ENCODE results near the gene CRNKL1. TPM values are rescaled to one million over a fixed set of nuclear protein-coding genes. Genes with fewer than 3 reads are reported as not detected.

The CRNKL1 gene
- total RNA-seq, 1 donor from 2014 or later: 31.5 TPM

GRCh38 chr20:19995220-19995863 is 56.9 kb downstream of the CRNKL1 start:
- Mint-ChIP-seq H3K4me3 (ENCODE audit: low read depth) (no peak overlapping the region), H3K4me1 (ENCODE audit: low read depth) (peaks cover 20% of the 10 kb centered on the region), H3K27ac (no peak overlapping the region), H3K36me3 (ENCODE audit: insufficient read depth) (peaks cover 3% of the 10 kb centered on the region), H3K27me3 (no peaks in the 10 kb centered on the region), H3K9me3 (ENCODE audit: low read depth) (no peaks in the 10 kb centered on the region)
- TF ChIP-seq, protein P1, sequence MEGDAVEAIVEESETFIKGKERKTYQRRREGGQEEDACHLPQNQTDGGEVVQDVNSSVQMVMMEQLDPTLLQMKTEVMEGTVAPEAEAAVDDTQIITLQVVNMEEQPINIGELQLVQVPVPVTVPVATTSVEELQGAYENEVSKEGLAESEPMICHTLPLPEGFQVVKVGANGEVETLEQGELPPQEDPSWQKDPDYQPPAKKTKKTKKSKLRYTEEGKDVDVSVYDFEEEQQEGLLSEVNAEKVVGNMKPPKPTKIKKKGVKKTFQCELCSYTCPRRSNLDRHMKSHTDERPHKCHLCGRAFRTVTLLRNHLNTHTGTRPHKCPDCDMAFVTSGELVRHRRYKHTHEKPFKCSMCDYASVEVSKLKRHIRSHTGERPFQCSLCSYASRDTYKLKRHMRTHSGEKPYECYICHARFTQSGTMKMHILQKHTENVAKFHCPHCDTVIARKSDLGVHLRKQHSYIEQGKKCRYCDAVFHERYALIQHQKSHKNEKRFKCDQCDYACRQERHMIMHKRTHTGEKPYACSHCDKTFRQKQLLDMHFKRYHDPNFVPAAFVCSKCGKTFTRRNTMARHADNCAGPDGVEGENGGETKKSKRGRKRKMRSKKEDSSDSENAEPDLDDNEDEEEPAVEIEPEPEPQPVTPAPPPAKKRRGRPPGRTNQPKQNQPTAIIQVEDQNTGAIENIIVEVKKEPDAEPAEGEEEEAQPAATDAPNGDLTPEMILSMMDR (IDR thresholded peaks at IDR 0.05; ENCODE audit: unreplicated experiment): peak; percentile 89
- DNase-seq (ENCODE audit: low spot score, unreplicated experiment): no peak

- TF ChIP-seq, protein P1 (IDR thresholded peaks at IDR 0.05; ENCODE audit: unreplicated experiment): no peak
- no peak overlapping the region for H3K27ac Mint-ChIP-seq
- no peaks in the 10 kb centered on the region for H3K27me3 Mint-ChIP-seq
- peaks cover 3% of the 10 kb centered on the region for H3K36me3 Mint-ChIP-seq (ENCODE audit: insufficient read depth)
- no peak for DNase-seq (ENCODE audit: low spot score, unreplicated experiment)
- no peaks in the 10 kb centered on the region for H3K9me3 Mint-ChIP-seq (ENCODE audit: low read depth)
- H3K4me3 Mint-ChIP-seq (ENCODE audit: low read depth): no peak overlapping the region
- peaks cover 15% of the 10 kb centered on the region for H3K4me1 Mint-ChIP-seq (ENCODE audit: low read depth)
Measured at GRCh38 chr20:19993958-19994669, 58.2 kb downstream of the CRNKL1 start.

- no peaks in the 10 kb centered on the region for H3K27me3 Mint-ChIP-seq
- peaks cover 11% of the 10 kb centered on the region for H3K4me1 Mint-ChIP-seq (ENCODE audit: low read depth)
- TF ChIP-seq, protein P1 (IDR thresholded peaks at IDR 0.05; ENCODE audit: unreplicated experiment): no peak
- H3K36me3 Mint-ChIP-seq (ENCODE audit: insufficient read depth): peaks cover 3% of the 10 kb centered on the region
- no peak for DNase-seq (ENCODE audit: low spot score, unreplicated experiment)
- no peak overlapping the region for H3K4me3 Mint-ChIP-seq (ENCODE audit: low read depth)
- peak overlapping the region; percentile 77 for H3K27ac Mint-ChIP-seq
- H3K9me3 Mint-ChIP-seq (ENCODE audit: low read depth): no peaks in the 10 kb centered on the region
Measured at GRCh38 chr20:19992996-19993908, 59.0 kb downstream of the CRNKL1 start.

DNA sequence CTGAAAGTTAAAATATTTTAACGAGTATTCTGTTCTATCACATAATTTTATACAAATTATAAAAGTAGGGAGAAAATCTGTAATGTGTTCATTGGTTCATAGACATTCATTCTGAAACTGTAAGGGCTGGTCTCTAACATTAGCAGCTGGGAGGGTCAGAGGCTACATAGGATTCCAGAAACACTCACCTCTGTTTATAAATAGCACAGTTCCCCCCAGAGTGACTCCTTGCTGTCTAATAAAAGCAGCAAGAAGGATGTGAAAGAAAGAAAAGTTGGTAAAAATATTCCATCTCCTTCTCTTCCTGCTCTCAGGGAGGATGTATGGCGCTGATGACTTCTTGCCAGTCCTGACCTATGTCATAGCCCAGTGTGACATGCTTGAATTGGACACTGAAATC is 60.4 kb downstream of the CRNKL1 start:
- no peak overlapping the region for H3K27ac Mint-ChIP-seq

More for the DNA sequence above, 60.4 kb downstream of the CRNKL1 start:
- DNase-seq (ENCODE audit: low spot score, unreplicated experiment): no peak
- Mint-ChIP-seq H3K4me1 (ENCODE audit: low read depth) (peaks cover 11% of the 10 kb centered on the region), H3K4me3 (ENCODE audit: low read depth) (no peak overlapping the region), H3K27me3 (no peaks in the 10 kb centered on the region), H3K36me3 (ENCODE audit: insufficient read depth) (peaks cover 3% of the 10 kb centered on the region), H3K9me3 (ENCODE audit: low read depth) (no peaks in the 10 kb centered on the region)
- TF ChIP-seq, protein P1 (IDR thresholded peaks at IDR 0.05; ENCODE audit: unreplicated experiment): no peak
